ENCODE data around the gene DHCR7.

The DHCR7 gene

DNA sequence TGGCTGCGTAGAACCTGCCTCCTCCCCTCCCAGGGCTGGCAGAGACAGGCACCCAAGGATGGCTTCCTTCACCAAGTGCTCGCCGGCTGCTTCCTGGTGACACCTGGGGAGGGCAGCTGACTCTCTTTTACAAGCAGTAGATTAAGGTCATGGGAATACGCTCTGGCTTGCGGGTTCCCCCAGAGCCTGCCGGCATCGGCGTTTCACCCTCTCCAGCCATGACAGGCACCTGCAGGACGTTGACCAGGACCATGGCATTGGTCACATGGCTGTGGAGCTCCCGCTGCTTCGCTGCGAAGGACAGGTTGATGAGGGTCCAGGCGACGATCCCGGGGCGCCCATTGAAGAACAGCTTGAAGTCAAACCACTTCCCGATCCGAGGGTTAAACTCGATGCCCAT lies 9.5 kb downstream of the DHCR7 start:
- TF ChIP-seq EZH2phosphoT487 (conservative IDR thresholded peaks at IDR 0.05; ENCODE audit: low read length), result no peak
- no peak for TF ChIP-seq CTCF (IDR thresholded peaks at IDR 0.05; ENCODE audit: insufficient read depth, low read length, poor library complexity, severe bottlenecking)
- Histone ChIP-seq H2AFZ (ENCODE audit: low read depth, low read length, severe bottlenecking) (no peak overlapping the region), H4K20me1 (ENCODE audit: low read depth, low read length) (no peaks in the 10 kb centered on the region), H3K4me2 (ENCODE audit: low read depth, low read length, poor library complexity, severe bottlenecking) (no peak overlapping the region), H3K79me2 (ENCODE audit: insufficient read depth, low read length) (no peaks in the 10 kb centered on the region), H3K27me3 (ENCODE audit: low read length) (no peaks in the 10 kb centered on the region), H3K27ac (ENCODE audit: low read depth, low read length) (no peak overlapping the region), H3K4me3 (ENCODE audit: insufficient read depth, low read length, poor library complexity, severe bottlenecking) (no peak overlapping the region), H3K9ac (ENCODE audit: low read length) (no peak overlapping the region), H3F3A (ENCODE audit: insufficient read depth) (no peaks in the 10 kb centered on the region), H3K9me2 (replicated peaks; ENCODE audit: insufficient read depth, low read length) (no peaks in the 10 kb centered on the region), H3K9me3 (ENCODE audit: insufficient read depth, low read length) (no peaks in the 10 kb centered on the region), H3K36me3 (ENCODE audit: low read length) (no peaks in the 10 kb centered on the region; the same call in 1 of the 2 replicates)

DNA sequence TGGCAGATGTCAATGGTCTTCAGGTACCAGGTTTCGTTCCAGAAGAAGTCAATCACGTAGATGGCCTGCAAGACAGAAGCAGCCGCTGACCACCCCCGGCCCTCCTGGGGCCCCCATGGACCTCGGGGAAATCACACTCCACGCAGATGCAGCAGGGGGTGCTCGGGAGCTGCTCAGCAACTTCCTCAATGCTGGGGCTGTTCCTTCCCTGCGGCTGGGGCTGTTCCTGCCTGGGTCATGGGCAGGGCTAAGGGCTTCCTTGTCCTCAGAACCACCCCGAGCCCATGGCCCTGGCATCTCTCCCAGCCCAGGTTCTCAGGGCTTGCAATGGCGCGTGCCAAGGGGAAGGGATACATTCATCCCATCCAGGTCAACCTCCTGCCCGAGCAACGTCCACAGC lies 10.3 kb downstream of the DHCR7 start:
- no peak overlapping the region for H3K9ac ChIP-seq (ENCODE audit: low read length)
- no peak for TF ChIP-seq EZH2phosphoT487 (conservative IDR thresholded peaks at IDR 0.05; ENCODE audit: low read length)
- TF ChIP-seq CTCF (IDR thresholded peaks at IDR 0.05; ENCODE audit: insufficient read depth, low read length, poor library complexity, severe bottlenecking), result no peak
- no peak overlapping the region for H2AFZ ChIP-seq (ENCODE audit: low read depth, low read length, severe bottlenecking)
- H4K20me1 ChIP-seq (ENCODE audit: low read depth, low read length), result no peaks in the 10 kb centered on the region
- no peaks in the 10 kb centered on the region for H3K9me3 ChIP-seq (ENCODE audit: insufficient read depth, low read length)
- H3K4me3 ChIP-seq (ENCODE audit: insufficient read depth, low read length, poor library complexity, severe bottlenecking), result no peak overlapping the region
- H3F3A ChIP-seq (ENCODE audit: insufficient read depth), result no peaks in the 10 kb centered on the region
- no peak overlapping the region for H3K27ac ChIP-seq (ENCODE audit: low read depth, low read length)
- H3K27me3 ChIP-seq (ENCODE audit: low read length), result no peaks in the 10 kb centered on the region
- H3K36me3 ChIP-seq (ENCODE audit: low read length), result no peaks in the 10 kb centered on the region; the same call in 1 of the 2 replicates
- no peaks in the 10 kb centered on the region for H3K79me2 ChIP-seq (ENCODE audit: insufficient read depth, low read length)
- no peaks in the 10 kb centered on the region for H3K9me2 ChIP-seq (replicated peaks; ENCODE audit: insufficient read depth, low read length)
- no peak overlapping the region for H3K4me2 ChIP-seq (ENCODE audit: low read depth, low read length, poor library complexity, severe bottlenecking)

GRCh38 chr11:71437399-71437798 lies 10.8 kb downstream of the DHCR7 start:
- Histone ChIP-seq H3K27ac (ENCODE audit: low read depth, low read length) (no peak overlapping the region), H3K9ac (ENCODE audit: low read length) (no peak overlapping the region), H3K36me3 (ENCODE audit: low read length) (no peaks in the 10 kb centered on the region; the same call in 1 of the 2 replicates), H3F3A (ENCODE audit: insufficient read depth) (no peaks in the 10 kb centered on the region), H3K9me3 (ENCODE audit: insufficient read depth, low read length) (no peaks in the 10 kb centered on the region), H2AFZ (ENCODE audit: low read depth, low read length, severe bottlenecking) (no peak overlapping the region), H3K79me2 (ENCODE audit: insufficient read depth, low read length) (no peaks in the 10 kb centered on the region), H4K20me1 (ENCODE audit: low read depth, low read length) (no peaks in the 10 kb centered on the region), H3K4me3 (ENCODE audit: insufficient read depth, low read length, poor library complexity, severe bottlenecking) (no peak overlapping the region), H3K4me2 (ENCODE audit: low read depth, low read length, poor library complexity, severe bottlenecking) (no peak overlapping the region), H3K9me2 (replicated peaks; ENCODE audit: insufficient read depth, low read length) (no peaks in the 10 kb centered on the region), H3K27me3 (ENCODE audit: low read length) (no peaks in the 10 kb centered on the region)
- TF ChIP-seq CTCF (IDR thresholded peaks at IDR 0.05; ENCODE audit: insufficient read depth, low read length, poor library complexity, severe bottlenecking) (no peak), EZH2phosphoT487 (conservative IDR thresholded peaks at IDR 0.05; ENCODE audit: low read length) (no peak)

All from SU-DHL-6 (cell line).